ENCODE measurements around the gene PGD. TPM values are rescaled to one million over a fixed set of nuclear protein-coding genes. Genes with fewer than 3 reads are reported as not detected.

PGD gene
- total RNA-seq, 1 experiment from 2014 or later = 142 TPM

GRCh38 chr1:10444795-10445397 is 46.0 kb downstream of the PGD start:
- no peak overlapping the region for H3K4me3 Mint-ChIP-seq (ENCODE audit: low read depth, unreplicated experiment)
- no peaks in the 10 kb centered on the region for H3K4me1 Mint-ChIP-seq (ENCODE audit: low read depth, unreplicated experiment)
- H3K27me3 Mint-ChIP-seq (ENCODE audit: unreplicated experiment) = no peaks in the 10 kb centered on the region
- TF ChIP-seq CTCF (IDR thresholded peaks at IDR 0.05; ENCODE audit: unreplicated experiment) = no peak
- no TSS peak for BruUV-seq (replicated peaks)
- peaks cover 6% of the 10 kb centered on the region for H3K36me3 Mint-ChIP-seq (ENCODE audit: insufficient read depth, unreplicated experiment)
- intact Hi-C loops (cut with micrococcal nuclease; ENCODE audit: unreplicated experiment) = no loop called here
- CTCF ChIA-PET = no interaction called here
- no peak overlapping the region for H3K27ac Mint-ChIP-seq (ENCODE audit: unreplicated experiment)
- no peak for DNase-seq
- H3K9me3 Mint-ChIP-seq (ENCODE audit: low read depth, unreplicated experiment) = no peaks in the 10 kb centered on the region

GRCh38 chr1:10446790-10447422 is 48.0 kb downstream of the PGD start:
- Mint-ChIP-seq H3K4me3 (ENCODE audit: low read depth, unreplicated experiment) (no peak overlapping the region), H3K9me3 (ENCODE audit: low read depth, unreplicated experiment) (no peaks in the 10 kb centered on the region), H3K27me3 (ENCODE audit: unreplicated experiment) (no peaks in the 10 kb centered on the region), H3K27ac (ENCODE audit: unreplicated experiment) (no peak overlapping the region), H3K36me3 (ENCODE audit: insufficient read depth, unreplicated experiment) (peaks cover 5% of the 10 kb centered on the region), H3K4me1 (ENCODE audit: low read depth, unreplicated experiment) (no peaks in the 10 kb centered on the region)
- DNase-seq = no peak
- no peak for TF ChIP-seq CTCF (IDR thresholded peaks at IDR 0.05; ENCODE audit: unreplicated experiment)
- intact Hi-C loops (cut with micrococcal nuclease; ENCODE audit: unreplicated experiment) = no loop called here
- CTCF ChIA-PET = no interaction called here
- BruUV-seq (replicated peaks) = no TSS peak

GRCh38 chr1:10449751-10450150 is 50.9 kb downstream of the PGD start, which contains the start of gene CORT:
Gene CORT (plus strand): TSS chr1:10450031. CDS start chr1:10450224, 193 bp downstream.
- H3K9me3 Mint-ChIP-seq (ENCODE audit: low read depth, unreplicated experiment) = no peaks in the 10 kb centered on the region
- BruUV-seq (replicated peaks) = no TSS peak
- no peak within 1 kb of the TSS for H3K4me3 Mint-ChIP-seq (ENCODE audit: low read depth, unreplicated experiment)
- no peak for DNase-seq
- intact Hi-C loops (cut with micrococcal nuclease; ENCODE audit: unreplicated experiment) = no loop called here
- TF ChIP-seq CTCF (IDR thresholded peaks at IDR 0.05; ENCODE audit: unreplicated experiment) = no peak
- CTCF ChIA-PET = no interaction called here
- no peaks in the 10 kb centered on the region for H3K27me3 Mint-ChIP-seq (ENCODE audit: unreplicated experiment)
- H3K36me3 Mint-ChIP-seq (ENCODE audit: insufficient read depth, unreplicated experiment) = no peaks in the 10 kb centered on the region
- no peak within 1 kb of the TSS for H3K27ac Mint-ChIP-seq (ENCODE audit: unreplicated experiment)
- no peaks in the 10 kb centered on the region for H3K4me1 Mint-ChIP-seq (ENCODE audit: low read depth, unreplicated experiment)

GRCh38 chr1:10450156-10450814 is 51.4 kb downstream of the PGD start:
- BruUV-seq (replicated peaks) = no TSS peak
- no peak for TF ChIP-seq CTCF (IDR thresholded peaks at IDR 0.05; ENCODE audit: unreplicated experiment)
- H3K9me3 Mint-ChIP-seq (ENCODE audit: low read depth, unreplicated experiment) = no peaks in the 10 kb centered on the region
- H3K4me3 Mint-ChIP-seq (ENCODE audit: low read depth, unreplicated experiment) = no peak overlapping the region
- H3K27me3 Mint-ChIP-seq (ENCODE audit: unreplicated experiment) = no peaks in the 10 kb centered on the region
- H3K36me3 Mint-ChIP-seq (ENCODE audit: insufficient read depth, unreplicated experiment) = no peaks in the 10 kb centered on the region
- H3K4me1 Mint-ChIP-seq (ENCODE audit: low read depth, unreplicated experiment) = no peaks in the 10 kb centered on the region
- H3K27ac Mint-ChIP-seq (ENCODE audit: unreplicated experiment) = no peak overlapping the region
- CTCF ChIA-PET = no interaction called here
- intact Hi-C loops (cut with micrococcal nuclease; ENCODE audit: unreplicated experiment) = no loop called here
- no peak for DNase-seq
